Adipose tissue (tissue), 3 donors: Measurements from ENCODE around the gene ALAS1. TPM values are rescaled to one million over a fixed set of nuclear protein-coding genes. Genes with fewer than 3 reads are reported as not detected.
A peak's percentile ranks its signal among the peaks of the same experiment; 100 is the strongest.

Experiments
- H3K27ac ChIP-seq: one replicate; pipeline ENCODE4 v1.5.1; 2013; ENCODE audit warnings: low read depth, low read length
- WGBS, 3 donors: extraction: QIAGEN DNeasy Blood & Tissue Kit; methylation state at CpG; one replicate each; pipeline ENCODE4 v1.1.7; 2013; 5-methylcytosine and 5-hydroxymethylcytosine counted together
- polyA plus RNA-seq, 3 donors: library from polyadenylated mRNA; stranded (reverse); fragments of 200-250 nt; gene quantifications; one replicate each; pipeline ENCODE4 v1.2.3, GENCODE V29; 2013
- donor health status: healthy with polysubstance abuse.
- donor health status: Bipolar disorder and iron deficiency.
- donor health status: healthy.

ALAS1 gene
- polyA plus RNA-seq, 3 donors: 17.1 to 70.8 (median 37.3) TPM

GRCh38 chr3:52240059-52240885 lies 42.3 kb downstream of the ALAS1 start:
- no peak overlapping the region for H3K27ac ChIP-seq
- 98 to 100% (median 100%) methylated on average over 1 of the region's 1 CpG for WGBS, 3 donors

GRCh38 chr3:52240886-52241370 lies 43.0 kb downstream of the ALAS1 start:
- WGBS, 3 donors: 79 to 86% (median 84%) methylated on average over 4 of the region's 4 CpGs
- H3K27ac ChIP-seq: no peak overlapping the region

- no peak overlapping the region for H3K27ac ChIP-seq
- 83 to 93% (median 93%) methylated on average over 1 of the region's 1 CpG for WGBS, 3 donors
Measured at GRCh38 chr3:52242039-52242438, 44.1 kb downstream of the ALAS1 start.

GRCh38 chr3:52243791-52244628 lies 46.0 kb downstream of the ALAS1 start:
- WGBS, 3 donors: 58 to 83% (median 65%) methylated on average over 9 of the region's 9 CpGs
- no peak overlapping the region for H3K27ac ChIP-seq

- H3K27ac ChIP-seq: peak within 1 kb of the TSS; percentile 81
- 1 to 4% (median 2%) methylated on average over 81 to 98 of the region's 98 CpGs for WGBS, 3 donors
Measured at GRCh38 chr3:52245322-52246263, 47.6 kb downstream of the ALAS1 start, which contains the start of gene PPM1M. TSS of gene PPM1M (plus strand) at chr3:52245759. CDS start at chr3:52245825, 66 bp downstream.

- H3K27ac ChIP-seq: peak overlapping the region; percentile 81
- 33 to 50% (median 38%) methylated on average over 8 of the region's 8 CpGs for WGBS, 3 donors
Measured at GRCh38 chr3:52246264-52246620, 48.3 kb downstream of the ALAS1 start.

GRCh38 chr3:52246728-52247408 lies 48.9 kb downstream of the ALAS1 start:
- WGBS, 3 donors: 65 to 84% (median 76%) methylated on average over 14 of the region's 14 CpGs

GRCh38 chr3:52247409-52248164 lies 49.6 kb downstream of the ALAS1 start:
- WGBS, 3 donors: 93 to 96% (median 95%) methylated on average over 7 of the region's 7 CpGs
- H3K27ac ChIP-seq: no peak overlapping the region

More at GRCh38 chr3:52246728-52247408, 48.9 kb downstream of the ALAS1 start:
- H3K27ac ChIP-seq: no peak overlapping the region

GRCh38 chr3:52248165-52248541 lies 50.2 kb downstream of the ALAS1 start:
- no peak overlapping the region for H3K27ac ChIP-seq
- WGBS, 3 donors: 93 to 95% (median 93%) methylated on average over 10 of the region's 10 CpGs

GRCh38 chr3:52248816-52249547 lies 51.0 kb downstream of the ALAS1 start:
- H3K27ac ChIP-seq: no peak overlapping the region
- 74 to 79% (median 74%) methylated on average over 10 of the region's 10 CpGs for WGBS, 3 donors

GRCh38 chr3:52249683-52250082 lies 51.7 kb downstream of the ALAS1 start:
- WGBS, 3 donors: 81 to 91% (median 87%) methylated on average over 6 of the region's 6 CpGs
- H3K27ac ChIP-seq: no peak overlapping the region

GRCh38 chr3:52250122-52250521 lies 52.2 kb downstream of the ALAS1 start:
- H3K27ac ChIP-seq: no peak overlapping the region
- 75 to 93% (median 90%) methylated on average over 1 of the region's 1 CpG for whole genome bisulfite sequencing, 3 donors

GRCh38 chr3:52253314-52254304 lies 55.6 kb downstream of the ALAS1 start:
- 59 to 81% (median 59%) methylated on average over 11 to 12 of the region's 12 CpGs for WGBS, 3 donors
- no peak overlapping the region for H3K27ac ChIP-seq

GRCh38 chr3:52254608-52255007 lies 56.6 kb downstream of the ALAS1 start:
- H3K27ac ChIP-seq: no peak overlapping the region
- WGBS, 3 donors: 74 to 85% (median 81%) methylated on average over 9 of the region's 9 CpGs

GRCh38 chr3:52256159-52256558 lies 58.2 kb downstream of the ALAS1 start:
- 80 to 93% (median 91%) methylated on average over 3 of the region's 3 CpGs for WGBS, 3 donors
- no peak overlapping the region for H3K27ac ChIP-seq
